Endothelial cell of umbilical vein (primary cell): ENCODE measurements around the gene GCLC. TPM values are rescaled to one million over a fixed set of nuclear protein-coding genes. Genes with fewer than 3 reads are reported as not detected.

ENCODE experiments used
- BruUV-seq: library from RNA; stranded (reverse); fragments of 400-500 nt; replicated peaks from 2 replicates; lab custom pipeline; 2021; lab: Mats Ljungman, UMichigan
- CTCF ChIA-PET: fragments of 300-600, 350-600 bp; sonication (Branson Sonifier 250); formaldehyde crosslinking; loops from one replicate; lab custom pipeline; 2021; ENCODE audit warnings: antibody characterized with exemption, inconsistent platforms; lab: Charles Lee
- POLR2A ChIA-PET: fragments of 300-600, 350-600 bp; sonication (Branson Sonifier 250); formaldehyde crosslinking; loops from one replicate; lab custom pipeline; 2021; ENCODE audit warnings: antibody characterized with exemption, inconsistent platforms; lab: Charles Lee
- DNase-seq: peaks from one replicate; pipeline ENCODE4 v3.0.0-alpha.2; 2011; ENCODE audit warnings: low read depth, low spot score
- FAIRE-seq: peaks from 2 replicates; lab custom pipeline; 2011; peaks lifted over from hg19 to GRCh38; lab: Jason Lieb, UNC
- H2AFZ ChIP-seq: 2 replicates; pipeline ENCODE4 v1.6.0; 2012; ENCODE audit warnings: low read depth, low read length, control low read depth, inconsistent platforms
- H3K27ac ChIP-seq: 2 replicates; pipeline ENCODE4 v1.5.1; 2011; ENCODE audit warnings: low read depth, mild to moderate bottlenecking, control low read depth, low read length, moderate library complexity; ENCODE audit not compliant: insufficient read depth
- H3K27me3 ChIP-seq, 2 experiments: 2 replicates each; pipeline versions ENCODE4 v1.6.0 to v1.6.1; 2011; ENCODE audit warnings: low read length in 2 of 2, mixed read lengths in 1 of 2; ENCODE audit not compliant: control insufficient read depth in 2 of 2, insufficient read depth in 2 of 2
- H3K36me3 ChIP-seq, 2 experiments: 2 replicates in 1 of 2; 3 replicates in 1 of 2; pipeline ENCODE4 v1.5.1; 2011; ENCODE audit warnings: low read length in 2 of 2, mild to moderate bottlenecking in 1 of 2, moderate library complexity in 1 of 2; ENCODE audit not compliant: control insufficient read depth in 2 of 2, insufficient read depth in 2 of 2; ENCODE audit errors: extremely low read depth in 1 of 2
- H3K4me1 ChIP-seq: 3 replicates; pipeline ENCODE4 v1.5.1; 2011; ENCODE audit warnings: mild to moderate bottlenecking, low read length; ENCODE audit not compliant: control insufficient read depth, insufficient read depth; ENCODE audit errors: extremely low read depth
- H3K4me2 ChIP-seq: 2 replicates; pipeline ENCODE4 v1.6.1; 2011; ENCODE audit warnings: low read length, control low read depth, mixed read lengths; ENCODE audit not compliant: insufficient read depth
- H3K4me3 ChIP-seq, 3 experiments: fragments of 200-600 bp in 1 of 3; sonication (generic), shearing (Covaris generic) in 1 of 3; replicated peaks in 1 of 3; 2 replicates each; pipeline ENCODE4 v1.5.1; 2011 to 2016; ENCODE audit warnings: control low read depth in 3 of 3, low read length in 3 of 3, mild to moderate bottlenecking in 2 of 3, inconsistent platforms in 1 of 3, low read depth in 1 of 3, moderate library complexity in 1 of 3; ENCODE audit not compliant: insufficient read depth in 1 of 3
- H3K79me2 ChIP-seq: 2 replicates; pipeline ENCODE4 v1.6.0; 2012; ENCODE audit warnings: low read length, inconsistent platforms; ENCODE audit not compliant: control insufficient read depth, insufficient read depth
- H3K9ac ChIP-seq: replicated peaks from 2 replicates; pipeline ENCODE3; 2011; ENCODE audit warnings: low read length, control low read depth; ENCODE audit not compliant: insufficient read depth; ENCODE audit errors: extremely low read depth
- H3K9me1 ChIP-seq: replicated peaks from 3 replicates; pipeline ENCODE4 v1.6.0; 2011; ENCODE audit warnings: mild to moderate bottlenecking, low read length; ENCODE audit not compliant: control insufficient read depth, insufficient read depth; ENCODE audit errors: extremely low read depth
- H3K9me3 ChIP-seq: replicated peaks from 2 replicates; pipeline ENCODE4 v1.5.1; 2012; ENCODE audit warnings: low read length, inconsistent platforms; ENCODE audit not compliant: control insufficient read depth, insufficient read depth
- H4K20me1 ChIP-seq: replicated peaks from 2 replicates; pipeline ENCODE3; 2011; ENCODE audit warnings: mild to moderate bottlenecking, low read length; ENCODE audit not compliant: control insufficient read depth, insufficient read depth; ENCODE audit errors: extremely low read depth
- EZH2 ChIP-seq: IDR thresholded peaks from 2 replicates; pipeline ENCODE4 v1.6.1; 2012; ENCODE audit warnings: borderline replicate concordance, low read depth, mild to moderate bottlenecking, moderate library complexity, low read length, inconsistent platforms; ENCODE audit not compliant: severe bottlenecking
- FOS ChIP-seq: IDR thresholded peaks from 2 replicates; pipeline ENCODE4 v1.6.1; 2011; ENCODE audit warnings: mild to moderate bottlenecking, low read length, moderate library complexity, borderline replicate concordance; ENCODE audit not compliant: insufficient read depth
- GATA2 ChIP-seq: IDR thresholded peaks from 2 replicates; pipeline ENCODE4 v1.7.0; 2011; ENCODE audit warnings: low read depth, mild to moderate bottlenecking, moderate library complexity, mixed read lengths, low read length; ENCODE audit not compliant: insufficient read length, insufficient read depth
- JUN ChIP-seq: IDR thresholded peaks from 2 replicates; pipeline ENCODE4 v1.6.1; 2011; ENCODE audit warnings: borderline replicate concordance, low read depth; ENCODE audit not compliant: insufficient read length, insufficient read depth
- MAX ChIP-seq: IDR thresholded peaks from 2 replicates; pipeline ENCODE4 v1.6.1; 2011; ENCODE audit not compliant: insufficient read depth, insufficient read length
- POLR2A ChIP-seq: IDR thresholded peaks from 2 replicates; pipeline ENCODE4 v1.6.1; 2012; ENCODE audit warnings: low read depth, mild to moderate bottlenecking, control low read depth, low read length
- POLR2AphosphoS5 ChIP-seq: IDR thresholded peaks from 2 replicates; pipeline ENCODE4 v1.6.1; 2012; ENCODE audit warnings: low read depth, mild to moderate bottlenecking, control low read depth, low read length, moderate library complexity; ENCODE audit not compliant: insufficient read depth
- dilution Hi-C: fragments of 300-500 bp; cut with MboI; formaldehyde crosslinking; loops from one replicate; pipeline ENCODE4 v1.15.0; 2019; ENCODE audit warnings: low sequenced_read_pairs; ENCODE audit not compliant: extremely low pct_ligation_motif_present
- intact Hi-C: fragments of 100-400 bp; cut with micrococcal nuclease; formaldehyde crosslinking; loops from one replicate; pipeline ENCODE4 v1.10.0; 2022
- polyA plus RNA-seq, 4 experiments: library from polyadenylated mRNA; depleted of rRNA in 3 of 4; stranded (reverse) in 3 of 4; unstranded in 1 of 4; fragments of >200 nt; gene quantifications; 2 replicates each; pipeline versions ENCODE4 v1.2.1 to v1.2.3, GENCODE V29; 2011 to 2012; ENCODE audit warnings: missing spikeins in 1 of 4
- total RNA-seq: library from RNA; stranded (reverse); gene quantifications from 2 replicates; pipeline ENCODE4 v1.2.3, GENCODE V29; 2021

GCLC gene
- total and polyA plus RNA-seq, 2 donors (not counting 3 experiments of a cell fraction or from before 2014, with no cell fraction given) = 7.3 to 22.8 TPM

GRCh38 chr6:53499094-53499493 is 45.8 kb downstream of the GCLC start:
- Histone ChIP-seq H3K9me1 (no peaks in the 10 kb centered on the region), H3K9ac (no peak overlapping the region), H3K4me3 (no peak overlapping the region), H3K9me3 (no peaks in the 10 kb centered on the region), H2AFZ (no peak overlapping the region), H3K36me3 (peaks cover 0 to 5% of the 10 kb centered on the region in 2 experiments), H3K4me2 (no peak overlapping the region), H4K20me1 (no peaks in the 10 kb centered on the region), H3K27me3 (no peaks in the 10 kb centered on the region), H3K4me1 (no peaks in the 10 kb centered on the region), H3K79me2 (no peaks in the 10 kb centered on the region), H3K27ac (no peak overlapping the region)
- dilution Hi-C loops = no loop called here
- DNase-seq (no peak), FAIRE-seq (no peak)
- intact Hi-C loops = no loop called here
- CTCF ChIA-PET = no interaction called here
- POLR2A ChIA-PET = no interaction called here
- no TSS peak for BruUV-seq
- TF ChIP-seq EZH2 (no peak), FOS (no peak), POLR2A (no peak), POLR2AphosphoS5 (no peak), GATA2 (no peak), JUN (no peak)

DNA sequence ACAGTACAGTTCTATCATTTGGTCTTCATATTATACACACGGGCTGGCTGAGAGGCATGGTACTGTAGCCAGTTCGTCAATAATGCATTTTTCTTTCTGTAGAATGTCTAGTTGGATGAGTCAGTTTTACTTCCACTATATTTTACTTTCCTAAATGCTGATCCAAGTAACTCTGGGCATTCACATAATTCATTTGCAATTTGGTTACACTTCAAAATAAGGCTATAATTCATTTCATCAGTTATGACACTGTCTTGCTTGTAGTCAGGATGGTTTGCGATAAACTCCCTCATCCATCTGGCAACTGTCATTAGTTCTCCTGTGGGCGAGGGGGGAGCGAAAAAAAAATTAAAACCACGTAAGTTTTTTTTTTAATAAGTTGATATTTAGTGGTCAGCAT is 46.3 kb downstream of the GCLC start:
- Histone ChIP-seq H3K9me3 (no peaks in the 10 kb centered on the region), H3K4me3 (no peak overlapping the region), H3K9ac (no peak overlapping the region), H3K79me2 (no peaks in the 10 kb centered on the region), H3K4me1 (no peaks in the 10 kb centered on the region), H3K27ac (no peak overlapping the region), H4K20me1 (no peaks in the 10 kb centered on the region), H3K36me3 (peaks cover 0 to 5% of the 10 kb centered on the region in 2 experiments), H3K27me3 (no peaks in the 10 kb centered on the region), H3K9me1 (no peaks in the 10 kb centered on the region), H2AFZ (no peak overlapping the region), H3K4me2 (no peak overlapping the region)
- FAIRE-seq (no peak), DNase-seq (no peak)
- intact Hi-C loops = no loop called here
- dilution Hi-C loops = no loop called here
- ChIA-PET POLR2A (no interaction called here), CTCF (no interaction called here)
- no TSS peak for BruUV-seq
- TF ChIP-seq MAX = no peak
